ENCODE data around the gene RAB38.

RAB38 gene

GRCh38 chr11:88202498-88202897, 27.3 kb upstream of the RAB38 start:
- no peak for DNase-seq (ENCODE audit: extremely low read depth, low read depth)
- TF ChIP-seq CTCF (IDR thresholded peaks at IDR 0.05; ENCODE audit: low read depth, low read length), result no peak

- DNase-seq (ENCODE audit: extremely low read depth, low read depth), result no peak
- TF ChIP-seq CTCF (IDR thresholded peaks at IDR 0.05; ENCODE audit: low read depth, low read length), result no peak
These were observed 21.1 kb upstream of the RAB38 start for GRCh38 chr11:88196393-88196792.

- no peak for TF ChIP-seq CTCF (IDR thresholded peaks at IDR 0.05; ENCODE audit: low read depth, low read length)
- DNase-seq (ENCODE audit: extremely low read depth, low read depth), result no peak
These were observed 20.7 kb upstream of the RAB38 start for GRCh38 chr11:88195908-88196307.

- TF ChIP-seq CTCF (IDR thresholded peaks at IDR 0.05; ENCODE audit: low read depth, low read length), result no peak
- DNase-seq (ENCODE audit: extremely low read depth, low read depth), result no peak
These were observed 19.7 kb upstream of the RAB38 start for GRCh38 chr11:88194990-88195389.

- no peak for DNase-seq (ENCODE audit: extremely low read depth, low read depth)
- TF ChIP-seq CTCF (IDR thresholded peaks at IDR 0.05; ENCODE audit: low read depth, low read length), result no peak
These were observed 18.0 kb upstream of the RAB38 start for GRCh38 chr11:88193278-88193677.

GRCh38 chr11:88188932-88189253, 13.7 kb upstream of the RAB38 start:
- no peak for DNase-seq (ENCODE audit: extremely low read depth, low read depth)

GRCh38 chr11:88188251-88188931, 13.1 kb upstream of the RAB38 start:
- TF ChIP-seq CTCF (IDR thresholded peaks at IDR 0.05; ENCODE audit: low read depth, low read length), result no peak
- no peak for DNase-seq (ENCODE audit: extremely low read depth, low read depth)

More at GRCh38 chr11:88188932-88189253, 13.7 kb upstream of the RAB38 start:
- TF ChIP-seq CTCF (IDR thresholded peaks at IDR 0.05; ENCODE audit: low read depth, low read length), result no peak
